ENCODE results near the gene LPO.

The LPO gene

GRCh38 chr17:58309918-58310259 is 71.5 kb downstream of the LPO start:
- Histone ChIP-seq H3F3A (ENCODE audit: insufficient read depth, low read length) (no peaks in the 10 kb centered on the region), H3K27me3 (replicated peaks; ENCODE audit: insufficient read depth, low read length) (no peaks in the 10 kb centered on the region), H3K79me2 (ENCODE audit: low read length) (no peaks in the 10 kb centered on the region), H2AFZ (ENCODE audit: low read length) (no peak overlapping the region), H3K9me3 (replicated peaks; ENCODE audit: insufficient read depth, low read length) (no peaks in the 10 kb centered on the region), H3K4me2 (ENCODE audit: low read depth, low read length) (no peak overlapping the region), H3K4me1 (ENCODE audit: low read length) (no peaks in the 10 kb centered on the region), H3K9ac (ENCODE audit: low read length) (no peak overlapping the region), H3K9me2 (replicated peaks; ENCODE audit: insufficient read depth, low read length) (no peaks in the 10 kb centered on the region), H3K27ac (ENCODE audit: low read length) (no peak overlapping the region), H3K4me3 (ENCODE audit: low read length) (no peak overlapping the region), H3K36me3 (replicated peaks; ENCODE audit: insufficient read depth, low read length) (no peaks in the 10 kb centered on the region), H4K20me1 (ENCODE audit: insufficient read depth, low read length) (no peaks in the 10 kb centered on the region)
- no peak for DNase-seq
- TF ChIP-seq EZH2phosphoT487 (IDR thresholded peaks at IDR 0.05; ENCODE audit: low read length) (no peak), CTCF (IDR thresholded peaks at IDR 0.05; ENCODE audit: low read length) (no peak), EZH2 (optimal IDR thresholded peaks at IDR 0.05; ENCODE audit: low read depth, low read length) (no peak)

- Histone ChIP-seq H3F3A (ENCODE audit: insufficient read depth, low read length) (no peaks in the 10 kb centered on the region), H3K4me2 (ENCODE audit: low read depth, low read length) (no peak overlapping the region), H3K4me3 (ENCODE audit: low read length) (no peak overlapping the region), H3K27me3 (replicated peaks; ENCODE audit: insufficient read depth, low read length) (no peaks in the 10 kb centered on the region), H3K27ac (ENCODE audit: low read length) (no peak overlapping the region), H3K4me1 (ENCODE audit: low read length) (no peaks in the 10 kb centered on the region), H3K9ac (ENCODE audit: low read length) (no peak overlapping the region), H3K9me2 (replicated peaks; ENCODE audit: insufficient read depth, low read length) (no peaks in the 10 kb centered on the region), H3K36me3 (replicated peaks; ENCODE audit: insufficient read depth, low read length) (no peaks in the 10 kb centered on the region), H4K20me1 (ENCODE audit: insufficient read depth, low read length) (no peaks in the 10 kb centered on the region), H3K9me3 (replicated peaks; ENCODE audit: insufficient read depth, low read length) (no peaks in the 10 kb centered on the region), H3K79me2 (ENCODE audit: low read length) (no peaks in the 10 kb centered on the region), H2AFZ (ENCODE audit: low read length) (no peak overlapping the region)
- TF ChIP-seq EZH2 (optimal IDR thresholded peaks at IDR 0.05; ENCODE audit: low read depth, low read length) = no peak
- TF ChIP-seq CTCF (IDR thresholded peaks at IDR 0.05; ENCODE audit: low read length) = no peak
- TF ChIP-seq EZH2phosphoT487 (IDR thresholded peaks at IDR 0.05; ENCODE audit: low read length) = no peak
- no peak for DNase-seq
These were observed 72.4 kb downstream of the LPO start for GRCh38 chr17:58310511-58311428.

- no peaks in the 10 kb centered on the region for H3K9me3 ChIP-seq (replicated peaks; ENCODE audit: insufficient read depth, low read length)
- no peak for DNase-seq
- no peak overlapping the region for H3K9ac ChIP-seq (ENCODE audit: low read length)
- H3K27ac ChIP-seq (ENCODE audit: low read length) = no peak overlapping the region
- no peaks in the 10 kb centered on the region for H3K27me3 ChIP-seq (replicated peaks; ENCODE audit: insufficient read depth, low read length)
- H3F3A ChIP-seq (ENCODE audit: insufficient read depth, low read length) = no peaks in the 10 kb centered on the region
- H3K4me3 ChIP-seq (ENCODE audit: low read length) = no peak overlapping the region
- H3K36me3 ChIP-seq (replicated peaks; ENCODE audit: insufficient read depth, low read length) = no peaks in the 10 kb centered on the region
- no peaks in the 10 kb centered on the region for H3K9me2 ChIP-seq (replicated peaks; ENCODE audit: insufficient read depth, low read length)
- no peak for TF ChIP-seq CTCF (IDR thresholded peaks at IDR 0.05; ENCODE audit: low read length)
- TF ChIP-seq EZH2phosphoT487 (IDR thresholded peaks at IDR 0.05; ENCODE audit: low read length) = no peak
- no peak for TF ChIP-seq EZH2 (optimal IDR thresholded peaks at IDR 0.05; ENCODE audit: low read depth, low read length)
- no peak overlapping the region for H2AFZ ChIP-seq (ENCODE audit: low read length)
- no peaks in the 10 kb centered on the region for H4K20me1 ChIP-seq (ENCODE audit: insufficient read depth, low read length)
- no peaks in the 10 kb centered on the region for H3K79me2 ChIP-seq (ENCODE audit: low read length)
- no peak overlapping the region for H3K4me2 ChIP-seq (ENCODE audit: low read depth, low read length)
- H3K4me1 ChIP-seq (ENCODE audit: low read length) = no peaks in the 10 kb centered on the region
These were observed 73.1 kb downstream of the LPO start for GRCh38 chr17:58311429-58311894.

All from MM.1S (cell line).